B cell (primary cell): ENCODE data around the gene SHH. TPM values are rescaled to one million over a fixed set of nuclear protein-coding genes. Genes with fewer than 3 reads are reported as not detected.

Experiments
- ATAC-seq: fragments of 200-7000 bp; cut with Tn5 transposase; one replicate; pipeline ENCODE4 v1.10.0; 2021; ENCODE audit warnings: low read depth, mild to moderate bottlenecking, moderate number of reproducible peaks, moderate library complexity
- CTCF ChIA-PET: fragments of 350-600 bp; sonication (Branson Sonifier 250); formaldehyde crosslinking; loops from one replicate; lab custom pipeline; 2021; ENCODE audit warnings: antibody characterized with exemption, inconsistent platforms; lab: Charles Lee
- POLR2A ChIA-PET: fragments of 350-600 bp; sonication (Branson Sonifier 250); formaldehyde crosslinking; loops from one replicate; lab custom pipeline; 2021; ENCODE audit warnings: antibody characterized with exemption; lab: Charles Lee
- DNase-seq: peaks from one replicate; pipeline ENCODE4 v3.0.0; 2013
- H2AFZ ChIP-seq: 2 replicates; pipeline ENCODE4 v1.6.1; 2012; ENCODE audit warnings: mild to moderate bottlenecking, low read depth, low read length; ENCODE audit not compliant: insufficient read depth, poor library complexity, severe bottlenecking
- H3K27ac ChIP-seq, 2 donors: 1 replicate in 1 of 2; 2 replicates in 1 of 2; pipeline ENCODE4 v1.5.1; 2012 to 2013; ENCODE audit warnings: low read length in 2 of 2, mild to moderate bottlenecking in 2 of 2, moderate library complexity in 1 of 2
- H3K27me3 ChIP-seq, 4 experiments: fragments of 200-600 bp in 1 of 4; sonication (generic) in 1 of 4; replicated peaks in 1 of 4; 1 replicate in 2 of 4; 2 replicates in 2 of 4; pipeline versions ENCODE4 v1.6.1 to v1.7.0; 2013 to 2016; ENCODE audit warnings: low read length in 3 of 4, mild to moderate bottlenecking in 2 of 4, mixed read lengths in 1 of 4, moderate library complexity in 1 of 4; ENCODE audit not compliant: insufficient read depth in 4 of 4, control insufficient read depth in 3 of 4; ENCODE audit errors: control extremely low read depth in 1 of 4
- H3K36me3 ChIP-seq, 2 experiments: replicated peaks in 1 of 2; 1 replicate in 1 of 2; 2 replicates in 1 of 2; pipeline versions ENCODE4 v1.6.1 to v1.7.1; 2013; ENCODE audit warnings: low read length in 1 of 2; ENCODE audit not compliant: insufficient read depth in 2 of 2, control insufficient read depth in 1 of 2; ENCODE audit errors: control extremely low read depth in 1 of 2, extremely low read depth in 1 of 2
- H3K4me1 ChIP-seq, 2 donors: fragments of 200-600 bp in 1 of 2; sonication (generic) in 1 of 2; 1 replicate in 1 of 2; 2 replicates in 1 of 2; pipeline versions ENCODE4 v1.5.1 to v1.6.1; 2013 to 2017; ENCODE audit warnings: low read length in 2 of 2; ENCODE audit not compliant: control insufficient read depth in 2 of 2, insufficient read depth in 2 of 2
- H3K4me2 ChIP-seq: replicated peaks from 2 replicates; pipeline ENCODE3; 2012; ENCODE audit warnings: mild to moderate bottlenecking, low read depth, low read length; ENCODE audit not compliant: poor library complexity, severe bottlenecking
- H3K4me3 ChIP-seq, 5 experiments: fragments of 200-600 bp in 1 of 5; sonication (generic) in 1 of 5; 1 replicate in 3 of 5; 2 replicates in 2 of 5; pipeline versions ENCODE4 v1.5.1 to v1.7.0; 2011 to 2016; ENCODE audit warnings: low read length in 4 of 5, mild to moderate bottlenecking in 4 of 5, low read depth in 2 of 5, control low read depth in 1 of 5, moderate library complexity in 1 of 5; ENCODE audit not compliant: insufficient read depth in 1 of 5; ENCODE audit errors: control extremely low read depth in 1 of 5, extremely low read depth in 1 of 5
- H3K79me2 ChIP-seq: fragments of 200-600 bp; sonication (generic); one replicate; pipeline ENCODE4 v1.6.0; 2016; ENCODE audit warnings: low read length; ENCODE audit not compliant: control insufficient read depth, insufficient read depth
- H3K9ac ChIP-seq: fragments of 200-600 bp; sonication (generic); 2 replicates; pipeline ENCODE4 v1.6.1; 2017; ENCODE audit warnings: mild to moderate bottlenecking, low read length, moderate library complexity
- H3K9me3 ChIP-seq, 3 donors: one replicate each; pipeline versions ENCODE4 v1.6.1 to v1.7.1; 2013; ENCODE audit warnings: low read length in 2 of 3; ENCODE audit not compliant: control insufficient read depth in 2 of 3, insufficient read depth in 1 of 3; ENCODE audit errors: control extremely low read depth in 1 of 3
- H4K20me1 ChIP-seq: 2 replicates; pipeline ENCODE4 v1.6.0; 2012; ENCODE audit warnings: mild to moderate bottlenecking, low read length; ENCODE audit not compliant: insufficient read depth, control insufficient read depth, poor library complexity, severe bottlenecking
- H3K27ac Mint-ChIP-seq: one replicate; pipeline ENCODE4 v1.8.0; 2021; ENCODE audit warnings: mixed read lengths
- H3K27me3 Mint-ChIP-seq: one replicate; pipeline ENCODE4 v1.8.0; 2021; ENCODE audit warnings: mixed read lengths
- H3K4me1 Mint-ChIP-seq: one replicate; pipeline ENCODE4 v1.8.0; 2021; ENCODE audit warnings: mixed read lengths
- H3K4me3 Mint-ChIP-seq: one replicate; pipeline ENCODE4 v1.8.0; 2021; ENCODE audit warnings: mixed read lengths
- H3K9me3 Mint-ChIP-seq: one replicate; pipeline ENCODE4 v1.8.0; 2022; ENCODE audit warnings: mixed read lengths; ENCODE audit not compliant: insufficient read depth
- EZH2 ChIP-seq: IDR thresholded peaks from 2 replicates; pipeline ENCODE4 v1.6.1; 2012; ENCODE audit warnings: borderline replicate concordance, low read depth, mild to moderate bottlenecking, moderate library complexity, low read length; ENCODE audit not compliant: insufficient read depth, poor library complexity, severe bottlenecking
- WGBS: methylation state at CpG from one replicate; pipeline ENCODE4 v1.1.5; 2013; ENCODE audit warnings: missing lambda C conversion rate; ENCODE audit not compliant: insufficient coverage; 5-methylcytosine and 5-hydroxymethylcytosine counted together
- intact Hi-C: fragments of 100-400 bp; cut with micrococcal nuclease; formaldehyde crosslinking; loops from one replicate; pipeline ENCODE4 v1.10.0; 2022
- polyA plus RNA-seq: library from polyadenylated mRNA; depleted of rRNA; stranded (reverse); fragments of >200 nt; gene quantifications from 2 replicates; pipeline ENCODE4 v1.2.3, GENCODE V29; 2012
- total RNA-seq, 2 donors: library from RNA; stranded (reverse); fragments of 120-200 nt in 1 of 2; gene quantifications; 1 replicate in 1 of 2; 2 replicates in 1 of 2; pipeline versions ENCODE4 v1.2.3 to v1.2.4, GENCODE V29; 2013 to 2022
- TF ChIP-seq, protein P1 (sequence below): fragments of 200-600 bp; IDR thresholded peaks from one replicate; pipeline ENCODE4 v1.8.0; 2022; ENCODE audit warnings: antibody characterized with exemption, mild to moderate bottlenecking

SHH gene
- total and polyA plus RNA-seq, 2 donors (not counting 1 experiment from before 2014, with no cell fraction given): not detected

DNA sequence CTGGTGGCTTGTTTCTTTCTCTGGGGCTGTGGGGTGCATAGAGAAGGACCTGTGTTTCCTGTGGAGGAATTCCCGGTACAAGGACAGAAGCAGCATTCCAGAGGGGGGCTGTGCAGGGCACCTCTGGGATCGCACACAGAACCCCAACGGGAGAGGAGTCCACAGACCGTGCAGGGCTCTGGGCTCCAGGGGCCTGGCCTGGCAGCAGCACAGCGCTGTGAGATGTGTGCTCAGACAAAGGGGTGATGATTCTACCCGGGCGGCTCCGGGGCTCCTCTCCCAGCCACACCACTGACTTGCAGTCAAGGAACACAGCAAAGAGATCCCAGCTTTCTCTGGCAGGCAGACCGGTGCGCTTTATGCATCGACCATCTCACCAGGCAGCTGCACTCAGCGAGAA is 6.9 kb upstream of the SHH start:
- ChIA-PET POLR2A (no interaction called here), CTCF (no interaction called here)
- WGBS: 91% methylated on average over 7 of the region's 12 CpGs
- Histone ChIP-seq H3K27ac (no peak overlapping the region), H3K4me1 (peaks cover 2 to 5% of the 10 kb centered on the region in 2 donors), H3K27me3 (peaks cover 0 to 20% (median 4%) of the 10 kb centered on the region in 4 experiments), H3K36me3 (no peaks in the 10 kb centered on the region), H3K4me3 (no peak overlapping the region), H3K4me2 (no peak overlapping the region), H3K79me2 (no peaks in the 10 kb centered on the region), H2AFZ (no peak overlapping the region), H3K9ac (no peak overlapping the region), H3K9me3 (peaks cover 0 to 14% (median 0%) of the 10 kb centered on the region in 3 donors), H4K20me1 (no peaks in the 10 kb centered on the region)
- intact Hi-C loops: loop anchor here (5.0 kb wide), 2 partner anchors 998 to 1433 kb away; no protein-coding TSS in a partner anchor
- DNase-seq: no peak
- Mint-ChIP-seq H3K9me3 (no peaks in the 10 kb centered on the region), H3K4me3 (no peak overlapping the region), H3K27me3 (peaks cover 33% of the 10 kb centered on the region), H3K27ac (no peak overlapping the region), H3K4me1 (peaks cover 4% of the 10 kb centered on the region)
- no peak for TF ChIP-seq EZH2
- TF ChIP-seq, protein P1, sequence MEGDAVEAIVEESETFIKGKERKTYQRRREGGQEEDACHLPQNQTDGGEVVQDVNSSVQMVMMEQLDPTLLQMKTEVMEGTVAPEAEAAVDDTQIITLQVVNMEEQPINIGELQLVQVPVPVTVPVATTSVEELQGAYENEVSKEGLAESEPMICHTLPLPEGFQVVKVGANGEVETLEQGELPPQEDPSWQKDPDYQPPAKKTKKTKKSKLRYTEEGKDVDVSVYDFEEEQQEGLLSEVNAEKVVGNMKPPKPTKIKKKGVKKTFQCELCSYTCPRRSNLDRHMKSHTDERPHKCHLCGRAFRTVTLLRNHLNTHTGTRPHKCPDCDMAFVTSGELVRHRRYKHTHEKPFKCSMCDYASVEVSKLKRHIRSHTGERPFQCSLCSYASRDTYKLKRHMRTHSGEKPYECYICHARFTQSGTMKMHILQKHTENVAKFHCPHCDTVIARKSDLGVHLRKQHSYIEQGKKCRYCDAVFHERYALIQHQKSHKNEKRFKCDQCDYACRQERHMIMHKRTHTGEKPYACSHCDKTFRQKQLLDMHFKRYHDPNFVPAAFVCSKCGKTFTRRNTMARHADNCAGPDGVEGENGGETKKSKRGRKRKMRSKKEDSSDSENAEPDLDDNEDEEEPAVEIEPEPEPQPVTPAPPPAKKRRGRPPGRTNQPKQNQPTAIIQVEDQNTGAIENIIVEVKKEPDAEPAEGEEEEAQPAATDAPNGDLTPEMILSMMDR: no peak
- no peak for ATAC-seq

GRCh38 chr7:155818820-155819168 is 6.5 kb upstream of the SHH start:
- Histone ChIP-seq H3K4me2 (no peak overlapping the region), H2AFZ (no peak overlapping the region), H3K9me3 (peaks cover 0 to 14% (median 0%) of the 10 kb centered on the region in 3 donors), H4K20me1 (no peaks in the 10 kb centered on the region), H3K9ac (no peak overlapping the region), H3K27me3 (peaks cover 0 to 24% (median 5%) of the 10 kb centered on the region in 4 experiments), H3K36me3 (no peaks in the 10 kb centered on the region), H3K79me2 (no peaks in the 10 kb centered on the region), H3K27ac (no peak overlapping the region), H3K4me3 (no peak overlapping the region), H3K4me1 (peaks cover 2 to 5% of the 10 kb centered on the region in 2 donors)
- no peak for DNase-seq
- TF ChIP-seq, protein P1: no peak
- 86% methylated on average over 5 of the region's 6 CpGs for WGBS
- Mint-ChIP-seq H3K4me3 (no peak overlapping the region), H3K9me3 (no peaks in the 10 kb centered on the region), H3K4me1 (peaks cover 4% of the 10 kb centered on the region), H3K27me3 (peaks cover 33% of the 10 kb centered on the region), H3K27ac (no peak overlapping the region)
- ATAC-seq: no peak
- intact Hi-C loops: loop anchor here (5.0 kb wide), 2 partner anchors 999 to 1434 kb away; no protein-coding TSS in a partner anchor
- ChIA-PET POLR2A (no interaction called here), CTCF (no interaction called here)
